ENCODE measurements around the gene GRID2. TPM values are rescaled to one million over a fixed set of nuclear protein-coding genes. Genes with fewer than 3 reads are reported as not detected.
A peak's percentile ranks its signal among the peaks of the same experiment; 100 is the strongest.

Gene GRID2
- total RNA-seq, 1 donor from 2014 or later: 0.17 TPM

DNA sequence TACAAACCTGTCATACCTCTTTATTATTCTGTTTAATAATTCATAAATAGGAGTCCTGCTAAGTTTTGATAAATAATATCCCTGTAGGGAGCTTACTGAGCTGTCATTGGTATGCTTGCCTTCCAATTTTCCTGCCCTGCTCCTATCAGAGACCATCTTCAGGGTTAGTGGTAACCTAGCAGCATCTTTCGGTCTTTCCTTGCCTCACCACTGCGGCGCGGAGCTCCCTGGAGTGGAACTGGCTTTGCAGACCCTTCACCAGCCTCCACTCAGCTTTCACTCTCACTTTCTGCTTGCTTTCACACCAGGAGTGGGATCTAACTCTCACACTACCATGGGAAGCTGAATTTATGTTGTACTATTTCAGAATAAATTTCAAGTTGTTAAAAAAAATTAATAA lies 1043.1 kb downstream of the GRID2 start:
- Histone ChIP-seq H3K4me1 (no peaks in the 10 kb centered on the region), H3K27me3 (no peaks in the 10 kb centered on the region), H4K20me1 (ENCODE audit: low read depth) (no peaks in the 10 kb centered on the region), H3K27ac (no peak overlapping the region), H3K9ac (no peak overlapping the region), H3K4me2 (no peak overlapping the region), H3K9me3 (ENCODE audit: low read depth) (no peaks in the 10 kb centered on the region), H2AFZ (replicated peaks) (peak overlapping the region; percentile 45), H3K4me3 (no peak overlapping the region), H3K79me2 (ENCODE audit: low read depth) (no peaks in the 10 kb centered on the region), H3K36me3 (no peaks in the 10 kb centered on the region), H3F3A (ENCODE audit: low read depth) (no peaks in the 10 kb centered on the region)
- TF ChIP-seq EZH2phosphoT487 (IDR thresholded peaks at IDR 0.05) (no peak), EZH2 (IDR thresholded peaks at IDR 0.05) (no peak)
- TF ChIP-seq, protein P1, sequence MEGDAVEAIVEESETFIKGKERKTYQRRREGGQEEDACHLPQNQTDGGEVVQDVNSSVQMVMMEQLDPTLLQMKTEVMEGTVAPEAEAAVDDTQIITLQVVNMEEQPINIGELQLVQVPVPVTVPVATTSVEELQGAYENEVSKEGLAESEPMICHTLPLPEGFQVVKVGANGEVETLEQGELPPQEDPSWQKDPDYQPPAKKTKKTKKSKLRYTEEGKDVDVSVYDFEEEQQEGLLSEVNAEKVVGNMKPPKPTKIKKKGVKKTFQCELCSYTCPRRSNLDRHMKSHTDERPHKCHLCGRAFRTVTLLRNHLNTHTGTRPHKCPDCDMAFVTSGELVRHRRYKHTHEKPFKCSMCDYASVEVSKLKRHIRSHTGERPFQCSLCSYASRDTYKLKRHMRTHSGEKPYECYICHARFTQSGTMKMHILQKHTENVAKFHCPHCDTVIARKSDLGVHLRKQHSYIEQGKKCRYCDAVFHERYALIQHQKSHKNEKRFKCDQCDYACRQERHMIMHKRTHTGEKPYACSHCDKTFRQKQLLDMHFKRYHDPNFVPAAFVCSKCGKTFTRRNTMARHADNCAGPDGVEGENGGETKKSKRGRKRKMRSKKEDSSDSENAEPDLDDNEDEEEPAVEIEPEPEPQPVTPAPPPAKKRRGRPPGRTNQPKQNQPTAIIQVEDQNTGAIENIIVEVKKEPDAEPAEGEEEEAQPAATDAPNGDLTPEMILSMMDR (IDR thresholded peaks at IDR 0.05): no peak
- no peaks in the 10 kb centered on the region for H3K36me3 Mint-ChIP-seq
- H3K9me3 Mint-ChIP-seq: no peaks in the 10 kb centered on the region
- H3K27ac Mint-ChIP-seq: no peak overlapping the region
- H3K4me1 Mint-ChIP-seq: no peaks in the 10 kb centered on the region
- H3K4me3 Mint-ChIP-seq: no peak overlapping the region
- peak; percentile 9 for DNase-seq (ENCODE audit: low spot score)
- no peaks in the 10 kb centered on the region for H3K27me3 Mint-ChIP-seq (ENCODE audit: insufficient read depth, low read depth)

DNA sequence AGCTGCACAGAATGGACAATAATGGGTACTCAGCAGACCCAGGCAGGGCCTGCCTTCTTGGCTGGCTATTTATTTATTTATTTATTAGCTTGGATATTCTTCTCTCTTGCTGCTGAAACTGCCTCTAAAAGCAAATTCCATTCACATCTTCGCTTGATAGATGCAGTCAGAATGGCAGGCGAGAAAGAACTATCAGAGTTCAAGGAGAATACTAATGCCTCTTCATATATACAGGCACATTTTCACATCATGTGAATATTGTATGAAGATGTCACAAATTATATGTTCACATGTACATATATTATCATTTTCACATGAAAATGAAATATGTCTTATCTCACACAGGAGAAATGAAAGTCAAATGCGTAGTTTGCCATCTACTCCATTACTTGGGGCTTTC lies 1045.1 kb downstream of the GRID2 start:
- Histone ChIP-seq H3K9me3 (ENCODE audit: low read depth) (no peaks in the 10 kb centered on the region), H3K4me3 (no peak overlapping the region), H3K9ac (no peak overlapping the region), H3K4me2 (no peak overlapping the region), H3K4me1 (no peaks in the 10 kb centered on the region), H3K36me3 (no peaks in the 10 kb centered on the region), H2AFZ (replicated peaks) (no peak overlapping the region), H3K27ac (no peak overlapping the region), H3F3A (ENCODE audit: low read depth) (no peaks in the 10 kb centered on the region), H3K27me3 (no peaks in the 10 kb centered on the region), H3K79me2 (ENCODE audit: low read depth) (no peaks in the 10 kb centered on the region), H4K20me1 (ENCODE audit: low read depth) (no peaks in the 10 kb centered on the region)
- TF ChIP-seq EZH2 (IDR thresholded peaks at IDR 0.05) (no peak), EZH2phosphoT487 (IDR thresholded peaks at IDR 0.05) (no peak)
- TF ChIP-seq, protein P1 (IDR thresholded peaks at IDR 0.05): no peak
- H3K9me3 Mint-ChIP-seq: no peaks in the 10 kb centered on the region
- H3K36me3 Mint-ChIP-seq: no peaks in the 10 kb centered on the region
- H3K27me3 Mint-ChIP-seq (ENCODE audit: insufficient read depth, low read depth): no peaks in the 10 kb centered on the region
- DNase-seq (ENCODE audit: low spot score): no peak
- no peaks in the 10 kb centered on the region for H3K4me1 Mint-ChIP-seq
- H3K4me3 Mint-ChIP-seq: no peak overlapping the region
- no peak overlapping the region for H3K27ac Mint-ChIP-seq

- no peaks in the 10 kb centered on the region for H3K79me2 ChIP-seq (ENCODE audit: low read depth)
- Mint-ChIP-seq H3K27ac (no peak overlapping the region), H3K36me3 (no peaks in the 10 kb centered on the region)
Observed at GRCh38 chr4:93351846-93352245, 1048.1 kb downstream of the GRID2 start.

DNA sequence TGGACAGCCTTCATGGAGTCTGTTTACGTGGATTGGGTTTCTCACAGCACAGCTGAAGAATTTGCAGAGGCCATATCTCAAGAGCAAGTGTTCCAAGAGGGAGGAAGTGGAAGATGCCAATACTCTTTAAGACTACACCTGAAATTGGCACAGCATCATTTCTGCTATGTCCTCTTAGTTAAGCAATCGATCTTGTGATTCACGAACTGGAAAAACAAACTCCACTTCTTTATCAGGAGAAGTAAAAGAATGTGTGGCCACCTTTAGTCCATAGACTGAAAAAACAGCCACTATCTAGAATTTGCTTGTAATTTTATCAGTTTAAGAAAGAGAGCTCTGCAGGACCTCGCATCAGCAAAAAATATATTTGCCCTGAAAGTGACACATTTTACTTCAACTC lies 1051.6 kb downstream of the GRID2 start:
- H3K27me3 ChIP-seq: no peaks in the 10 kb centered on the region
- H3K79me2 ChIP-seq (ENCODE audit: low read depth): no peaks in the 10 kb centered on the region
- H3K4me1 ChIP-seq: no peaks in the 10 kb centered on the region
- no peak overlapping the region for H3K4me2 ChIP-seq
- TF ChIP-seq EZH2phosphoT487 (IDR thresholded peaks at IDR 0.05) (no peak), EZH2 (IDR thresholded peaks at IDR 0.05) (no peak)
- TF ChIP-seq, protein P1 (IDR thresholded peaks at IDR 0.05): no peak
- no peaks in the 10 kb centered on the region for H3K36me3 Mint-ChIP-seq
- no peaks in the 10 kb centered on the region for H3K27me3 Mint-ChIP-seq (ENCODE audit: insufficient read depth, low read depth)
- H4K20me1 ChIP-seq (ENCODE audit: low read depth): no peaks in the 10 kb centered on the region
- H2AFZ ChIP-seq (replicated peaks): peak overlapping the region; percentile 69
- no peaks in the 10 kb centered on the region for H3K36me3 ChIP-seq
- H3K4me3 ChIP-seq: no peak overlapping the region
- H3K4me3 Mint-ChIP-seq: no peak overlapping the region
- H3K4me1 Mint-ChIP-seq: peaks cover 3% of the 10 kb centered on the region
- H3K9me3 Mint-ChIP-seq: no peaks in the 10 kb centered on the region
- H3F3A ChIP-seq (ENCODE audit: low read depth): no peaks in the 10 kb centered on the region
- no peak for DNase-seq (ENCODE audit: low spot score)
- no peak overlapping the region for H3K27ac ChIP-seq
- H3K27ac Mint-ChIP-seq: no peak overlapping the region
- no peak overlapping the region for H3K9ac ChIP-seq
- H3K9me3 ChIP-seq (ENCODE audit: low read depth): no peaks in the 10 kb centered on the region

More at GRCh38 chr4:93351846-93352245, 1048.1 kb downstream of the GRID2 start:
- Histone ChIP-seq H4K20me1 (ENCODE audit: low read depth) (no peaks in the 10 kb centered on the region), H3K27me3 (no peaks in the 10 kb centered on the region), H3F3A (ENCODE audit: low read depth) (no peaks in the 10 kb centered on the region), H3K4me1 (no peaks in the 10 kb centered on the region), H3K27ac (no peak overlapping the region), H3K36me3 (no peaks in the 10 kb centered on the region), H3K9ac (no peak overlapping the region), H3K4me3 (no peak overlapping the region), H3K9me3 (ENCODE audit: low read depth) (no peaks in the 10 kb centered on the region), H3K4me2 (no peak overlapping the region), H2AFZ (replicated peaks) (no peak overlapping the region)
- H3K4me3 Mint-ChIP-seq: no peak overlapping the region
- H3K4me1 Mint-ChIP-seq: peaks cover 3% of the 10 kb centered on the region
- H3K27me3 Mint-ChIP-seq (ENCODE audit: insufficient read depth, low read depth): no peaks in the 10 kb centered on the region
- TF ChIP-seq EZH2phosphoT487 (IDR thresholded peaks at IDR 0.05): no peak
- no peak for DNase-seq (ENCODE audit: low spot score)
- no peaks in the 10 kb centered on the region for H3K9me3 Mint-ChIP-seq
